Activated gamma-delta T cell (primary cell): ENCODE data around the gene TRIM33.

Source experiments
- DNase-seq: peaks from one replicate; lab custom pipeline; 2025; lab: John Stamatoyannopoulos, UW
- total RNA-seq, 2 donors: gene quantifications; one replicate each; lab custom pipeline; 2026; lab: John Stamatoyannopoulos, UW

Gene TRIM33
- 151 to 171 reads per million in 2 donors for total RNA-seq

- DNase-seq: peak; percentile 91
These were observed at the start of gene TRIM33 for GRCh38 chr1:114511032-114511785. Gene TRIM33, minus strand, starts transcription at chr1:114511203. Its CDS starts 127 bp downstream, at chr1:114511076.

- no peak for DNase-seq
These were observed 48.4 kb upstream of the TRIM33 start for GRCh38 chr1:114559356-114559755.

- no peak for DNase-seq
These were observed 47.5 kb upstream of the TRIM33 start for GRCh38 chr1:114558544-114558943.

- DNase-seq: no peak
These were observed 43.6 kb upstream of the TRIM33 start for GRCh38 chr1:114554577-114554976.

- no peak for DNase-seq
These were observed 41.2 kb upstream of the TRIM33 start for GRCh38 chr1:114552106-114552639.

GRCh38 chr1:114551400-114551799, 40.4 kb upstream of the TRIM33 start:
- DNase-seq: no peak

- DNase-seq: no peak
These were observed 39.3 kb upstream of the TRIM33 start for GRCh38 chr1:114550336-114550735.

GRCh38 chr1:114549137-114549536, 38.1 kb upstream of the TRIM33 start:
- no peak for DNase-seq

GRCh38 chr1:114547076-114547475, 36.1 kb upstream of the TRIM33 start:
- no peak for DNase-seq

- DNase-seq: no peak
These were observed 34.8 kb upstream of the TRIM33 start for GRCh38 chr1:114545796-114546195.

- DNase-seq: no peak
These were observed 34.3 kb upstream of the TRIM33 start for GRCh38 chr1:114545315-114545714.

GRCh38 chr1:114540821-114541220, 29.8 kb upstream of the TRIM33 start:
- no peak for DNase-seq

GRCh38 chr1:114540272-114540671, 29.3 kb upstream of the TRIM33 start:
- DNase-seq: no peak

- DNase-seq: no peak
These were observed 25.0 kb upstream of the TRIM33 start for GRCh38 chr1:114536043-114536442.

- DNase-seq: no peak
These were observed 24.4 kb upstream of the TRIM33 start for GRCh38 chr1:114535401-114535800.

- no peak for DNase-seq
These were observed 20.1 kb upstream of the TRIM33 start for GRCh38 chr1:114531094-114531493.

- DNase-seq: no peak
These were observed 19.2 kb upstream of the TRIM33 start for GRCh38 chr1:114530224-114530623.

GRCh38 chr1:114524944-114525343, 13.9 kb upstream of the TRIM33 start:
- no peak for DNase-seq

GRCh38 chr1:114522264-114522575, 11.2 kb upstream of the TRIM33 start:
- no peak for DNase-seq

GRCh38 chr1:114521396-114522263, 10.6 kb upstream of the TRIM33 start:
- DNase-seq: no peak

- DNase-seq: no peak
These were observed 6.3 kb upstream of the TRIM33 start for GRCh38 chr1:114517348-114517747.

- DNase-seq: no peak
These were observed 1.7 kb upstream of the TRIM33 start for GRCh38 chr1:114512595-114513280.
